ENCODE results near the gene SLC25A11. TPM values are rescaled to one million over a fixed set of nuclear protein-coding genes. Genes with fewer than 3 reads are reported as not detected.
A peak's percentile ranks its signal among the peaks of the same experiment; 100 is the strongest.

The SLC25A11 gene
- total RNA-seq, 1 experiment from 2014 or later: 65.9 TPM

- ATAC-seq (no peak), DNase-seq (ENCODE audit: low read depth, low spot score) (no peak)
- Histone ChIP-seq H3K27ac (ENCODE audit: low read length) (no peak overlapping the region), H3K27me3 (ENCODE audit: control insufficient read depth, insufficient read depth, low read length) (no peaks in the 10 kb centered on the region), H3K36me3 (ENCODE audit: control insufficient read depth, insufficient read depth, low read length) (no peaks in the 10 kb centered on the region; the same call in 1 of the 2 replicates), H3K4me1 (ENCODE audit: control insufficient read depth, insufficient read depth, low read length) (peaks cover 4% of the 10 kb centered on the region; the same call in 1 of the 2 replicates), H3K9me3 (ENCODE audit: control insufficient read depth, insufficient read depth, low read depth, low read length) (no peaks in the 10 kb centered on the region), H3K4me3 (ENCODE audit: low read depth in 2 of 2, low read length in 2 of 2) (no peak overlapping the region)
- ChIA-PET CTCF (no interaction called here), POLR2A (no interaction called here)
- no peak for TF ChIP-seq POLR2AphosphoS5 (IDR thresholded peaks at IDR 0.05; ENCODE audit: low read depth, low read length)
- intact Hi-C loops (cut with micrococcal nuclease; ENCODE audit: unreplicated experiment): no loop called here
- BruUV-seq (replicated peaks): no TSS peak
- in situ Hi-C loops (cut with HindIII; ENCODE audit: low pct_unique_long_range_greater_than_20kb, low sequenced_read_pairs): no loop called here
Measured at GRCh38 chr17:4982305-4982704, 42.5 kb upstream of the SLC25A11 start.

- H3K27ac ChIP-seq (ENCODE audit: low read length): no peak overlapping the region
- BruUV-seq (replicated peaks): no TSS peak
- in situ Hi-C loops (cut with HindIII; ENCODE audit: low pct_unique_long_range_greater_than_20kb, low sequenced_read_pairs): no loop called here
- TF ChIP-seq CTCF (IDR thresholded peaks at IDR 0.05) (peak; percentile 78), SIN3A (IDR thresholded peaks at IDR 0.05; ENCODE audit: borderline replicate concordance, insufficient read depth, low read depth, low read length) (no peak)
- CTCF ChIA-PET: interaction anchor here (0.6 kb wide), 1 partner anchor 84 kb away, joined by 3 read pairs; no protein-coding TSS in a partner anchor
- H3K4me3 ChIP-seq (ENCODE audit: low read depth in 2 of 2, low read length in 2 of 2): no peak overlapping the region
- DNase-seq (ENCODE audit: low read depth, low spot score) (no peak), ATAC-seq (peak; percentile 62)
- intact Hi-C loops (cut with micrococcal nuclease; ENCODE audit: unreplicated experiment): loop anchor here (2.0 kb wide), 1 partner anchor 82 kb away; no protein-coding TSS in a partner anchor
- POLR2A ChIA-PET: no interaction called here
- H3K9me3 ChIP-seq (ENCODE audit: control insufficient read depth, insufficient read depth, low read depth, low read length): no peaks in the 10 kb centered on the region
- H3K36me3 ChIP-seq (ENCODE audit: control insufficient read depth, insufficient read depth, low read length): no peaks in the 10 kb centered on the region
- H3K4me1 ChIP-seq (ENCODE audit: control insufficient read depth, insufficient read depth, low read length): no peaks in the 10 kb centered on the region
- no peaks in the 10 kb centered on the region for H3K27me3 ChIP-seq (ENCODE audit: control insufficient read depth, insufficient read depth, low read length)
Measured at GRCh38 chr17:4980644-4981216, 40.9 kb upstream of the SLC25A11 start.

- DNase-seq (ENCODE audit: low read depth, low spot score) (no peak), ATAC-seq (no peak)
- in situ Hi-C loops (cut with HindIII; ENCODE audit: low pct_unique_long_range_greater_than_20kb, low sequenced_read_pairs): no loop called here
- no peaks in the 10 kb centered on the region for H3K4me1 ChIP-seq (ENCODE audit: control insufficient read depth, insufficient read depth, low read length)
- H3K36me3 ChIP-seq (ENCODE audit: control insufficient read depth, insufficient read depth, low read length): no peaks in the 10 kb centered on the region
- no TSS peak for BruUV-seq (replicated peaks)
- intact Hi-C loops (cut with micrococcal nuclease; ENCODE audit: unreplicated experiment): no loop called here
- POLR2A ChIA-PET: interaction anchor here (0.5 kb wide), 1 partner anchor 1459 kb away, joined by 6 read pairs; no protein-coding TSS in a partner anchor
- H3K27me3 ChIP-seq (ENCODE audit: control insufficient read depth, insufficient read depth, low read length): no peaks in the 10 kb centered on the region
- no peaks in the 10 kb centered on the region for H3K9me3 ChIP-seq (ENCODE audit: control insufficient read depth, insufficient read depth, low read depth, low read length)
- no peak overlapping the region for H3K27ac ChIP-seq (ENCODE audit: low read length)
- CTCF ChIA-PET: no interaction called here
- TF ChIP-seq SIN3A (IDR thresholded peaks at IDR 0.05; ENCODE audit: borderline replicate concordance, insufficient read depth, low read depth, low read length) (no peak), CTCF (IDR thresholded peaks at IDR 0.05) (no peak), REST (IDR thresholded peaks at IDR 0.05; ENCODE audit: insufficient read depth in 1 of 2, low read depth in 2 of 2, low read length in 1 of 2) (no peak), POLR2AphosphoS5 (IDR thresholded peaks at IDR 0.05; ENCODE audit: low read depth, low read length) (no peak), TCF7L2 (IDR thresholded peaks at IDR 0.05; ENCODE audit: low read depth, low read length) (no peak)
- no peak overlapping the region for H3K4me3 ChIP-seq (ENCODE audit: low read depth in 2 of 2, low read length in 2 of 2)
Measured at GRCh38 chr17:4978726-4979125, 38.9 kb upstream of the SLC25A11 start.
